WERI-Rb-1 (cell line): ENCODE results near the gene POLA2.

Source experiments
- DNase-seq: peaks from one replicate; pipeline ENCODE4 v3.0.0-alpha.2; 2020
- H3K27ac ChIP-seq: fragments of 250-450 bp; sonication (Bioruptor Pico); 2 replicates; pipeline ENCODE4 v1.5.1; 2020; ENCODE audit warnings: mild to moderate bottlenecking, moderate library complexity
- H3K27me3 ChIP-seq: fragments of 250-450 bp; sonication (Bioruptor Pico); 2 replicates; pipeline ENCODE4 v1.5.1; 2021; ENCODE audit warnings: mild to moderate bottlenecking, low read depth, moderate library complexity; ENCODE audit not compliant: insufficient read depth, severe bottlenecking
- H3K36me3 ChIP-seq: fragments of 250-450 bp; sonication (Bioruptor Pico); 2 replicates; pipeline ENCODE4 v1.5.1; 2020; ENCODE audit warnings: mild to moderate bottlenecking, moderate library complexity
- H3K4me3 ChIP-seq: 2 replicates; pipeline ENCODE4 v1.5.1; 2011; ENCODE audit warnings: low read depth, mild to moderate bottlenecking, control low read depth, low read length
- H3K9me3 ChIP-seq: fragments of 250-450 bp; sonication (Bioruptor Pico); 2 replicates; pipeline ENCODE4 v1.5.1; 2021; ENCODE audit warnings: mild to moderate bottlenecking, moderate library complexity; ENCODE audit not compliant: severe bottlenecking
- TF ChIP-seq, protein P1 (sequence below): IDR thresholded peaks from 2 replicates; pipeline ENCODE4 v1.5.1; 2011; ENCODE audit warnings: low read depth, mild to moderate bottlenecking, control low read depth, inconsistent platforms, low read length

POLA2 gene

DNA sequence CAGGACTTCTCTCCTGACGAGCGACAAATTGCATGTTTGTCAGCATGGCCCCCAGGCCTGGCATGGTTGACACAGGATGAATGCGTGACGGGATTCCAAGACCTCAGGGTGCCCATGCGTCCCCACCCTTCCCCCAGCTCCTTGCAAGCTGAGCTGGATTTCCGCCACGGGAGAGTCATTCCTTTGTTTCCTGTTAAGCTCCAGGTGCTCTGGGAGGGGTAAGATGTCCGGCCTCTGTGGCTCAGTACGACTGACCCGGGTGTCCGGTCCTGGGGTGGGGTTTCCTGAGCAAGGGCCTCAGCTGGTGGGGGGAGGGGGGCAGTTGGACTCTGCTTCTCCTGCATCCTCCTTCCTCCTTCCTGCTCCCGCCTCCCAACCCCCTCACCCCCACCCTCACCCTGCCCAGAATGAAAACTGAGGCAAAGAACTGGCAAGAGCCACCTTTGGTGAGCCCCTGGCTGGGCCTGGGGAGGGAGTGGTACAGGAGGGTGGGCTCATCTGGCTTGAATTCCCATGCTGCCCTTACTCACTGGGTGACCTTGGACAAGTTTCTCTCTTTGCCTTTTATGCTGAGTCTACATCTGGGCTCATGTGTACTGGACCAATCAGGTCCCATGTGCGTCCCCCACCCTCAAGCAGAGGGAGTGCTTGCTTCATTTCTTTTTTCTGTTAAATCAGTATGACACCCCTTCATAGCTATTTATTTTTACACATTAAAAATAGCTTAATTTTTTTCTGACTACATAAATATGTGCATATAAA is 55.4 kb downstream of the POLA2 start:
- Histone ChIP-seq H3K4me3 (no peak overlapping the region), H3K27me3 (no peaks in the 10 kb centered on the region), H3K27ac (peak overlapping the region; percentile 42; the same call in 1 of the 2 replicates), H3K9me3 (no peaks in the 10 kb centered on the region), H3K36me3 (peaks cover 16% of the 10 kb centered on the region)
- TF ChIP-seq, protein P1, sequence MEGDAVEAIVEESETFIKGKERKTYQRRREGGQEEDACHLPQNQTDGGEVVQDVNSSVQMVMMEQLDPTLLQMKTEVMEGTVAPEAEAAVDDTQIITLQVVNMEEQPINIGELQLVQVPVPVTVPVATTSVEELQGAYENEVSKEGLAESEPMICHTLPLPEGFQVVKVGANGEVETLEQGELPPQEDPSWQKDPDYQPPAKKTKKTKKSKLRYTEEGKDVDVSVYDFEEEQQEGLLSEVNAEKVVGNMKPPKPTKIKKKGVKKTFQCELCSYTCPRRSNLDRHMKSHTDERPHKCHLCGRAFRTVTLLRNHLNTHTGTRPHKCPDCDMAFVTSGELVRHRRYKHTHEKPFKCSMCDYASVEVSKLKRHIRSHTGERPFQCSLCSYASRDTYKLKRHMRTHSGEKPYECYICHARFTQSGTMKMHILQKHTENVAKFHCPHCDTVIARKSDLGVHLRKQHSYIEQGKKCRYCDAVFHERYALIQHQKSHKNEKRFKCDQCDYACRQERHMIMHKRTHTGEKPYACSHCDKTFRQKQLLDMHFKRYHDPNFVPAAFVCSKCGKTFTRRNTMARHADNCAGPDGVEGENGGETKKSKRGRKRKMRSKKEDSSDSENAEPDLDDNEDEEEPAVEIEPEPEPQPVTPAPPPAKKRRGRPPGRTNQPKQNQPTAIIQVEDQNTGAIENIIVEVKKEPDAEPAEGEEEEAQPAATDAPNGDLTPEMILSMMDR = no peak
- peak; percentile 68 for DNase-seq

DNA sequence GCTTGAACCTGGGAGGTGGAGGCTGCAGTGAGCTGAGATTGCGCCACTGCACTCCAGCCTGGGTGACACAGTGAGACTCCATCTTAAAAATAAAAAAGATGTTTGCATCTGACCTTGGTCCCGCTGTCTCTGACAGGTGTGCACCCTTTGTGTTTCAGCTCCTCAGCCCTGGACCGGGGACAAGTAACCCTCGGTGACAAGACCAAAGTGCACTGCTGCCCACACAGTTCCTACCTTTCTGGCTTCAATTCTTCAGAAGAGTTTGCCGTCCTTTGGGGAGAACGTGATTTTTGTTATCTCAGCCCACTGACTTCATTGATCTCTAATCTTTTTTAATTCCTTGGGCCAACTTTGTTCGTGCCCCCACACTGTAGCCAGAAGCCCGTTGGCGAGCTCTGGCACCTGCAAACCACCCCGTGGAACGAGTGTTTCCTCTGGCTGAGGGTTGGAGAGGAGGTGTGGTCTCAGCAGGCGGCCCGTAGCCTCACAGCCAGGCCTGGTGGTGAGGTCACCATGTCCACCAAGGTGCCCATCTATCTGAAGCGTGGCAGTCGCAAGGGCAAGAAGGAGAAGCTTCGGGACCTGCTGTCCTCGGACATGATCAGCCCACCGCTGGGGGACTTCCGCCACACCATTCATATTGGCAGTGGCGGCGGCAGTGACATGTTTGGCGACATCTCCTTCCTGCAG is 58.8 kb downstream of the POLA2 start:
- Histone ChIP-seq H3K27me3 (no peaks in the 10 kb centered on the region), H3K36me3 (peaks cover 20% of the 10 kb centered on the region), H3K27ac (no peak overlapping the region), H3K9me3 (no peaks in the 10 kb centered on the region), H3K4me3 (no peak overlapping the region)
- TF ChIP-seq, protein P1 = no peak
- DNase-seq = no peak

DNA sequence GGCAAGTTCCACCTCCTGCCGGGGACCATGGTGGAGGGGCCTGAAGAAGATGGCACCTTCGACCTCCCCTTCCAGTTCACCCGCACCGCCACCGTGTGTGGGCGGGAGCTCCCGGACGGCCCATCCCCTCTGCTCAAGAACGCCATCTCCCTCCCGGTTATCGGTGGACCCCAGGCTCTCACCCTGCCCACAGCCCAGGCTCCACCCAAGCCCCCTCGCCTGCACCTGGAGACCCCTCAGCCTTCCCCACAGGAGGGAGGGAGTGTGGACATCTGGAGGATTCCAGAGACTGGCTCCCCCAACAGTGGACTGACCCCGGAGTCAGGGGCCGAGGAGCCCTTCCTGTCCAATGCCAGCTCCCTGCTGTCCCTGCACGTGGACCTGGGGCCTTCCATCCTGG is 59.3 kb downstream of the POLA2 start:
- Histone ChIP-seq H3K4me3 (no peak overlapping the region), H3K9me3 (no peaks in the 10 kb centered on the region), H3K36me3 (peaks cover 20% of the 10 kb centered on the region), H3K27me3 (no peaks in the 10 kb centered on the region), H3K27ac (no peak overlapping the region)
- TF ChIP-seq, protein P1 = no peak
- no peak for DNase-seq

DNA sequence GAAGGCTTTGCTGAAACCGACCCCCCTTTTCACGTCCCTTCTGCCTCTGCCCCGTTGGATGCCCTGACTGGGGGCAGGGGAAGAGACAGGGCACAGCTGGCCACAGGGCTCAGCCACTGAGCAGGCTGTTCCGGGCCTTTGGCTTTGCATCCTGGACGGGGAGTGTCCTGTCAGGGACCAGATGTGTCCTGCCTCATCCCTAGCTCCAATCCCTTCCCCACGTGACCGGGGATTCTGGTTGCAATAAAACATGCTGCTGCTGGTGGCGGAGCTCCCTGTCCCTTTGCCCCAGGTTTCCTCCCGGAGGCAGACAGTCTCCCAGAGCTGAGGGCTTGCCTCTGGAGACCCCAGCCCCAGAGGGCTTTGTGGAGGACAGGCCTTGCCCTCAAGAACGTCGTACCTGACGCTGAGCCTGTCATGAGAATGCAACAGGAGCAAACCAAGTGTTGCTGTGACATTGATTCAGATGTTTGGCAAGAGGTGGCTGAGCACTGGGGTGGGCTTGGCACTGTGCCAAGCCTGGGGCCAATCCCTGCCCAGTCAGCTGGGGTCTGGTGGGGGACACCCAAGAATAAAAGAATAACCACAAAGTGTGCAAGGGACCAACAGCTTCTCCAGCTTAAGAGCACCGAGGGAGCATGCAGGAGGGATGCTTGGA is 60.2 kb downstream of the POLA2 start:
- Histone ChIP-seq H3K36me3 (peaks cover 20% of the 10 kb centered on the region), H3K4me3 (no peak overlapping the region), H3K27ac (no peak overlapping the region), H3K9me3 (no peaks in the 10 kb centered on the region), H3K27me3 (no peaks in the 10 kb centered on the region)
- TF ChIP-seq, protein P1 = no peak
- DNase-seq = peak; percentile 84

DNA sequence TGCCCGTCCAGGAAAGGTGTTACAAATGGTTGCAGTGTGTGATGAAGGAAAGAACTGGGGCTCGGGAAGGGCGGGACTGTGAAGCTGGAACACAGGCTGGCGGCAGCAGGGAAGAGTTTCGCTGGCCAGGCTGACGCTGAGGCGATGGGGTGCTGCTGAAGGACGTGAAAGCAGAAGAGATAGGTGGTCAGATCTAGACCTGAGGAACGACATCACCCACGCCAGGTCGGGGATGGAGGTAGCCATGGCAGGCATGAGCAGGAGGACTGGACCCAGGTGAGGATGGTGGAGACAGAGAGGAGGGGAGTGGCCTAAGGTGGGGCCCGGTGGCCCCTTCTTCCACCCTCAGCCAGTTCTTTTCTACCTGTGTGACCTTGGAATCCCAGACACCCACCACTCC is 62.1 kb downstream of the POLA2 start:
- peaks cover 20% of the 10 kb centered on the region for H3K36me3 ChIP-seq
- no peaks in the 10 kb centered on the region for H3K27me3 ChIP-seq
- DNase-seq = no peak
- no peak overlapping the region for H3K4me3 ChIP-seq
- H3K27ac ChIP-seq = no peak overlapping the region
- TF ChIP-seq, protein P1 = no peak
- H3K9me3 ChIP-seq = no peaks in the 10 kb centered on the region
